H1 (cell line): ENCODE data around the gene TMEM255B. TPM values are rescaled to one million over a fixed set of nuclear protein-coding genes. Genes with fewer than 3 reads are reported as not detected.

Experiments used
- CTCF ChIA-PET: fragments of 300-600 bp; sonication (Branson Sonifier 250); formaldehyde crosslinking; loops from one replicate; lab custom pipeline; 2021; ENCODE audit not compliant: partially characterized antibody; lab: Charles Lee
- POLR2A ChIA-PET: fragments of 300-600 bp; sonication (Branson Sonifier 250); formaldehyde crosslinking; loops from one replicate; lab custom pipeline; 2021; ENCODE audit warnings: inconsistent platforms; ENCODE audit not compliant: partially characterized antibody; lab: Charles Lee
- DNase-seq, 2 experiments: peaks; one replicate each; pipeline versions ENCODE4 v3.0.0 to v3.0.0-alpha.2; 2010 to 2022; ENCODE audit warnings: low spot score in 2 of 2, low read depth in 1 of 2, mixed read lengths in 1 of 2
- FAIRE-seq: peaks from 2 replicates; lab custom pipeline; 2011; peaks lifted over from hg19 to GRCh38; lab: Jason Lieb, UNC
- H2AFZ ChIP-seq: 2 replicates; pipeline ENCODE4 v1.8.1; 2012; ENCODE audit warnings: low read length, inconsistent platforms
- H2AK5ac ChIP-seq: 2 replicates; pipeline ENCODE4 v1.6.1; 2013; ENCODE audit warnings: low read depth, low read length
- H2BK120ac ChIP-seq: replicated peaks from 2 replicates; pipeline ENCODE3; 2013; ENCODE audit warnings: low read depth, low read length, inconsistent platforms
- H2BK12ac ChIP-seq: 2 replicates; pipeline ENCODE4 v1.6.1; 2013; ENCODE audit warnings: low read depth, low read length
- H2BK15ac ChIP-seq: 2 replicates; pipeline ENCODE4 v1.6.1; 2013; ENCODE audit warnings: low read length
- H2BK20ac ChIP-seq: 2 replicates; pipeline ENCODE4 v1.6.1; 2013; ENCODE audit warnings: low read length
- H2BK5ac ChIP-seq: 2 replicates; pipeline ENCODE4 v1.6.1; 2013; ENCODE audit warnings: low read depth, low read length
- H3K14ac ChIP-seq: 2 replicates; pipeline ENCODE4 v1.6.1; 2013; ENCODE audit warnings: inconsistent platforms; ENCODE audit not compliant: insufficient read length
- H3K18ac ChIP-seq: 2 replicates; pipeline ENCODE4 v1.6.1; 2013; ENCODE audit warnings: low read length; ENCODE audit errors: extremely low read depth
- H3K23ac ChIP-seq: 2 replicates; pipeline ENCODE4 v1.6.1; 2013; ENCODE audit warnings: inconsistent platforms; ENCODE audit not compliant: insufficient read length
- H3K23me2 ChIP-seq: 2 replicates; pipeline ENCODE4 v1.6.1; 2013; ENCODE audit warnings: low read depth, low read length
- H3K27ac ChIP-seq: 2 replicates; pipeline ENCODE4 v1.6.1; 2011; ENCODE audit warnings: low read depth, low read length, inconsistent platforms
- H3K27me3 ChIP-seq, 4 experiments: replicated peaks in 1 of 4; 1 replicate in 1 of 4; 2 replicates in 3 of 4; pipeline versions ENCODE4 v1.6.1 to v1.8.1; 2011 to 2013; ENCODE audit warnings: low read length in 3 of 4, mild to moderate bottlenecking in 3 of 4, inconsistent platforms in 2 of 4, mixed read lengths in 2 of 4, moderate library complexity in 1 of 4; ENCODE audit not compliant: control insufficient read depth in 3 of 4, insufficient read depth in 3 of 4; ENCODE audit errors: extremely low read depth in 1 of 4
- H3K36me3 ChIP-seq, 4 experiments: 2 replicates each; pipeline versions ENCODE4 v1.6.1 to v1.8.1; 2011 to 2013; ENCODE audit warnings: mild to moderate bottlenecking in 4 of 4, low read length in 3 of 4, moderate library complexity in 2 of 4, control low read depth in 1 of 4, inconsistent platforms in 1 of 4; ENCODE audit not compliant: insufficient read depth in 4 of 4, control insufficient read depth in 2 of 4
- H3K4ac ChIP-seq: replicated peaks from 2 replicates; pipeline ENCODE3; 2013; ENCODE audit warnings: low read length, low read depth, mixed read lengths, inconsistent platforms; ENCODE audit not compliant: insufficient read length
- H3K4me1 ChIP-seq, 4 experiments: replicated peaks in 1 of 4; 1 replicate in 1 of 4; 2 replicates in 3 of 4; pipeline versions ENCODE4 v1.6.1 to v1.8.1; 2011 to 2013; ENCODE audit warnings: low read length in 3 of 4, inconsistent platforms in 2 of 4, mixed read lengths in 1 of 4; ENCODE audit not compliant: insufficient read depth in 4 of 4, control insufficient read depth in 3 of 4
- H3K4me2 ChIP-seq, 2 experiments: 2 replicates each; pipeline versions ENCODE4 v1.6.1 to v1.8.1; 2011 to 2013; ENCODE audit warnings: low read depth in 2 of 2, low read length in 2 of 2, control low read depth in 1 of 2, inconsistent platforms in 1 of 2, mild to moderate bottlenecking in 1 of 2; ENCODE audit not compliant: insufficient read depth in 1 of 2
- H3K4me3 ChIP-seq, 4 experiments: fragments of 200-600, 300-600 bp in 1 of 4; sonication (generic), shearing (Covaris generic), sonication (Bioruptor Twin) in 1 of 4; 2 replicates each; pipeline versions ENCODE4 v1.5.1 to v1.8.1; 2011 to 2016; ENCODE audit warnings: low read length in 4 of 4, low read depth in 3 of 4, control low read depth in 2 of 4, inconsistent platforms in 2 of 4, mild to moderate bottlenecking in 2 of 4, mixed read lengths in 1 of 4, moderate library complexity in 1 of 4; ENCODE audit not compliant: insufficient read depth in 2 of 4; ENCODE audit errors: extremely low read depth in 1 of 4
- H3K56ac ChIP-seq: replicated peaks from 2 replicates; pipeline ENCODE3; 2013; ENCODE audit warnings: low read depth, mild to moderate bottlenecking, mixed read lengths, low read length, inconsistent platforms; ENCODE audit not compliant: insufficient read length
- H3K79me1 ChIP-seq: 2 replicates; pipeline ENCODE4 v1.6.1; 2013; ENCODE audit warnings: low read depth, low read length, control low read depth
- H3K79me2 ChIP-seq, 2 experiments: 2 replicates each; pipeline versions ENCODE4 v1.6.1 to v1.8.1; 2012 to 2013; ENCODE audit warnings: low read length in 2 of 2, mild to moderate bottlenecking in 2 of 2, inconsistent platforms in 1 of 2; ENCODE audit not compliant: insufficient read depth in 2 of 2, control insufficient read depth in 1 of 2
- H3K9ac ChIP-seq, 4 experiments: replicated peaks in 1 of 4; 1 replicate in 1 of 4; 2 replicates in 3 of 4; pipeline versions ENCODE4 v1.6.1 to v1.8.1; 2011 to 2013; ENCODE audit warnings: low read depth in 3 of 4, low read length in 3 of 4, control low read depth in 2 of 4, mild to moderate bottlenecking in 2 of 4, moderate library complexity in 2 of 4, inconsistent platforms in 1 of 4; ENCODE audit errors: extremely low read depth in 1 of 4
- H3K9me3 ChIP-seq, 2 experiments: 2 replicates each; pipeline versions ENCODE4 v1.6.1 to v1.8.1; 2012 to 2013; ENCODE audit warnings: mild to moderate bottlenecking in 2 of 2, moderate library complexity in 2 of 2, control low read depth in 1 of 2, inconsistent platforms in 1 of 2, low read depth in 1 of 2, low read length in 1 of 2, mixed read lengths in 1 of 2; ENCODE audit not compliant: insufficient read depth in 2 of 2
- H4K20me1 ChIP-seq, 2 experiments: replicated peaks in 1 of 2; 2 replicates each; pipeline versions ENCODE3 to v1.8.1; 2011 to 2013; ENCODE audit warnings: inconsistent platforms in 2 of 2, low read length in 2 of 2, mild to moderate bottlenecking in 1 of 2; ENCODE audit not compliant: insufficient read depth in 2 of 2, control insufficient read depth in 1 of 2
- H4K5ac ChIP-seq: 2 replicates; pipeline ENCODE4 v1.6.1; 2013; ENCODE audit warnings: low read length, low read depth, mixed read lengths, inconsistent platforms; ENCODE audit not compliant: insufficient read length
- H4K8ac ChIP-seq: 2 replicates; pipeline ENCODE4 v1.8.0; 2013; ENCODE audit warnings: mild to moderate bottlenecking, moderate library complexity, low read length, inconsistent platforms; ENCODE audit not compliant: insufficient read depth; ENCODE audit errors: extremely low read depth
- H4K91ac ChIP-seq: replicated peaks from 2 replicates; pipeline ENCODE3; 2013; ENCODE audit warnings: low read length, mixed read lengths, inconsistent platforms; ENCODE audit not compliant: insufficient read length
- BACH1 ChIP-seq: IDR thresholded peaks from 2 replicates; pipeline ENCODE4 v1.6.1; 2012; ENCODE audit warnings: low read length, improper control_type of control experiment
- HDAC6 ChIP-seq: IDR thresholded peaks from one replicate; pipeline ENCODE4 v1.7.1; 2012; ENCODE audit warnings: low read depth, mild to moderate bottlenecking, inconsistent platforms, low read length, moderate library complexity
- SIN3A ChIP-seq, 2 experiments: IDR thresholded peaks in 1 of 2; conservative IDR thresholded peaks in 1 of 2; 2 replicates each; pipeline ENCODE4 v1.6.1; 2011 to 2012; ENCODE audit warnings: low read length in 2 of 2, improper control_type of control experiment in 1 of 2, low read depth in 1 of 2, mild to moderate bottlenecking in 1 of 2
- SP1 ChIP-seq: IDR thresholded peaks from 2 replicates; pipeline ENCODE4 v1.6.1; 2011; ENCODE audit warnings: low read depth, low read length
- WGBS, 2 experiments: shearing (Covaris generic) in 1 of 2; methylation state at CpG; one replicate each; pipeline versions ENCODE4 v1.1.6 to v1.1.7; 2013 to 2015; ENCODE audit warnings: low lambda C conversion rate in 2 of 2, mixed read lengths in 2 of 2, inconsistent platforms in 1 of 2, low coverage in 1 of 2, missing lambda C conversion rate in 1 of 2; ENCODE audit not compliant: insufficient replicate concordance in 2 of 2, insufficient coverage in 1 of 2, insufficient read length in 1 of 2; ENCODE audit errors: extremely low coverage in 1 of 2, missing lambda C conversion rate in 1 of 2; 5-methylcytosine and 5-hydroxymethylcytosine counted together
- polyA plus RNA-seq, 7 experiments: library from polyadenylated mRNA; depleted of rRNA in 3 of 7; stranded (reverse) in 5 of 7; unstranded in 2 of 7; fragments of >200 nt in 5 of 7; fragments of 200-250 nt in 2 of 7; gene quantifications; 1 replicate in 5 of 7; 2 replicates in 1 of 7; 4 replicates in 1 of 7; pipeline versions ENCODE4 v1.2.1 to v1.2.3, GENCODE V29; 2011 to 2013; ENCODE audit warnings: missing spikeins in 2 of 7, mixed read lengths in 2 of 7
- total RNA-seq: library from RNA; stranded (reverse); fragmentation: NEBNext Ultra II Directional; extraction: Animal tissue kit (Norgen Biotek cat#: 25700); gene quantifications from 2 replicates; pipeline ENCODE4 v1.2.1, GENCODE V29; 2021

TMEM255B gene
- total and polyA plus RNA-seq, 2 of the 8 experiments (the other 6 are each of a cell fraction or from before 2014, with no cell fraction given) = 3.4 to 4.4 TPM

DNA sequence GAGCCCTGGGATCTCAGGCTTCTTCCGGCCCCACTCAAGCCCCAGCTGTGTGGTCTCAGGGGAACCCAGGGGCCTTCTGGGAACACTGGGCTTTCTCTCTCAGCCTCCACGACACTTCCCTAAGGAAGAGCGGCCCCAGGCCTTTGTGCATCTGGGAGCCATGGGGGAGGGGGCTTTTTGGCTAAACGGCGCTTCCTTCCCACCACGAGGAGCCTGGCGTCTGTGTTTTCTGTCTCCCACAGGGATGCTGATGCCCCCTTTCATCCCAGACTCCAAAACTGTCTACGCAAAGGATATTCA, 24.2 kb upstream of the TMEM255B start:
- Histone ChIP-seq H4K91ac (no peak overlapping the region), H3K4me2 (no peak overlapping the region), H3K4me3 (no peak overlapping the region), H3K14ac (no peak overlapping the region), H3K4me1 (no peaks in the 10 kb centered on the region), H2AFZ (no peak overlapping the region), H3K27me3 (no peaks in the 10 kb centered on the region), H3K4ac (no peak overlapping the region), H3K9me3 (peaks cover 12 to 25% of the 10 kb centered on the region in 2 experiments; a peak in 3 of 4 replicates), H2BK120ac (no peak overlapping the region), H3K79me2 (no peaks in the 10 kb centered on the region), H3K36me3 (no peaks in the 10 kb centered on the region), H3K27ac (no peak overlapping the region), H3K9ac (no peak overlapping the region), H2BK15ac (no peak overlapping the region), H2AK5ac (no peak overlapping the region), H4K5ac (no peak overlapping the region), H2BK5ac (no peak overlapping the region), H3K23me2 (no peaks in the 10 kb centered on the region), H2BK12ac (no peak overlapping the region), H3K56ac (no peak overlapping the region), H3K18ac (no peak overlapping the region), H2BK20ac (no peak overlapping the region), H3K79me1 (no peaks in the 10 kb centered on the region), H3K23ac (no peak overlapping the region), H4K20me1 (peaks cover 0 to 5% of the 10 kb centered on the region in 2 experiments), H4K8ac (no peak overlapping the region)
- TF ChIP-seq SP1 (no peak), HDAC6 (no peak), BACH1 (no peak), SIN3A (conservative IDR thresholded peaks at IDR 0.05 in 1 of 2, IDR thresholded peaks at IDR 0.05 in 1 of 2; ENCODE audit: low read depth in 1 of 2, low read length in 2 of 2) (no peak)
- no peak for DNase-seq
- 86% methylated on average over 8 of the region's 8 CpGs; no CpG with 5 or more reads in 1 of the 2 experiments for WGBS, 2 experiments
- CTCF ChIA-PET = interaction anchor here (1.1 kb wide), 1 partner anchor 82 kb away, joined by 3 read pairs; no protein-coding TSS in a partner anchor
- FAIRE-seq = no peak
- POLR2A ChIA-PET = no interaction called here
